Activated CD8-positive, alpha-beta memory T cell treated with anti-CD3 and anti-CD28 coated beads for 1 hour (primary cell): ENCODE data around the gene CHST2.
"Not testable (repeated sequence)": the region's sequence is repeated elsewhere in the genome, so short reads cannot be mapped to it uniquely, and the experiment has no call there.

Experiments
- DNase-seq, 2 donors: peaks; one replicate each; pipeline ENCODE4 v3.0.0-alpha.2; 2020; ENCODE audit warnings: low read depth in 1 of 2; ENCODE audit errors: extremely low read depth in 1 of 2

CHST2 gene

DNA sequence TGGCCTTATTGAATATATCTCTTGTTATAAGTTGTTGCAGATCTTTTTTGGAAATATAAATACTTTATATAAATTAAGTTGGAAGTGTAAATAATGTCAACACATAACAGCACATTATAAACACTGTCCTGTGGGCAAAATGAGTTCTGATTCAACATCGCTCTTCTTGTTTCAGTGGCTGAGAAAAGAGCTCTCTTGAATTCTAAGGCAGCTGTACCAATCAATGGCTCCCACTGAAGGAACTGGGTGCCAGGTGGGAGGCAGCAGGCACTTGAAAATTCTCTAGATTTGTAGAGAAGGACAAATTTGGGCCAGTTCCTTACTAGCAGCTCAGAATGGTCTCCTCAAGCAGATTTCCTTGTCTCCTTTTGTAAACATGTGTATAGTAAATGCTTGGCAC lies 45.6 kb downstream of the CHST2 start:
- no peak for DNase-seq

DNA sequence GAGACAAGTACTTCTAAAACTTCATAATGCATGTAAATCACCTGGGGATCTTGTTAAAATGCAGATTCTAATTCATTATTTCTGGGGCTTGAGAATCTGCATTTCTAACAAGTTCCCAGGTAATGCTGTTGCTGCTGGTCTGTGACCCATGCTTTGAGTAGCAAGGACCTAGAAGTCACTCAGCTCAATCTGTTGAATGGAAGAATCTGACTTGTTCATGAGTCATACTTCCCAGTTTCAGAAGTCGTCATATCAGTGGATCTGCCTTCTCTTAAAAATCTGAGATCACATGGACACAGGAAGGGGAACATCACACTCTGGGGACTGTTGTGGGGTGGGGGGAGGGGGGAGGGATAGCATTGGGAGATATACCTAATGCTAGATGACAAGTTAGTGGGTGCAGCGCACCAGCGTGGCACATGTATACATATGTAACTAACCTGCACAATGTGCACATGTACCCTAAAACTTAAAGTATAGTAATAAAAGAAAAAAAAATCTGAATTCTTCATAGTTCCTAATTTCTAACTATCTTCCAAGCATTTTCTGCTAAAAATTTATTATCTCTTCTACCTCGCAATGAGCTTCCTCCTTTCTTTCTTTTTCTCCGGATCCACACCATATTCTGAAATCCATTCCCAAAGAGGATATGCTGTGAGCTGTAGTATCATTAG lies 46.2 kb downstream of the CHST2 start:
- not testable (repeated sequence) for DNase-seq

- no peak for DNase-seq
These were observed 46.8 kb downstream of the CHST2 start for GRCh38 chr3:143166376-143166775.

DNA sequence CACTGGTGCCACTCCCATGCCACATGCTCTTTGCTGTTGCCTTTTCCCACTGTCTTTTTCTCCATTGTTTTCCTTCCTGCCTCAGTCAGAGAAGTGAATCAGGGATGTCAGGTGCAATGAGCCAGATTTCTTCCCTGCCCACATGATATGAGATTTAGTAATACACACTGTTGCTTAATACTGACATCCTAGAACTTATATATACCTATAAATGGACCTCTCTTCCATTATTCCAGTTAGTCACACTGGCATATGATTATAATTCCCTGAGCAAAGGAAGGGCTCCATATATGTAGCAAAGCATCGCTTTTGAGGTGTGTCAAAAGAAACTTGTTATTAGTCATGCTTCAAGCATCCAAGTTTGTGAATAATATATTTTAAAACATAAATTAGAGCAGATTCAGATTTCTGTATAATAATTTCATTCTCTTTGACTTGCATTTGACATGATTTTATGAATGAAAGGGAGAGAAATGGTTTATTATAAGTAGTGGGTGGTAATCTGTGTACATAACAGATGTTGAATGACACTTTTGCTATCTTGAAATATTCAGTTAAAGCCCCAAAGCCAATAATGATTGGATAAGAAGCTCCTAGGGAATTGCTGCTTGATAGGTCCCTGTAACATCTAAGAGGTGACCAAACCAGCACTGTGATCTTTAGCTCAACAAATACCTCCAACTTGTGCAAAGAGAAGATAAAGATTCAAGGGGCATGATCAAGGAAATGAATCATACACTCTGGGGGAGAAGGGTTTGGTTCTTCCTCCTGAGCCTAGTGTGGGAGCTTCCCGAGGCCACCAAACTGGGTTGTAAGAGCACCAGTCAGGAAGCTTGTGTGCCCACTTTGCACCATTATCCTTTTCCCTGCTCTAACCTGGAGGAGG lies 48.6 kb downstream of the CHST2 start:
- no peak for DNase-seq

DNA sequence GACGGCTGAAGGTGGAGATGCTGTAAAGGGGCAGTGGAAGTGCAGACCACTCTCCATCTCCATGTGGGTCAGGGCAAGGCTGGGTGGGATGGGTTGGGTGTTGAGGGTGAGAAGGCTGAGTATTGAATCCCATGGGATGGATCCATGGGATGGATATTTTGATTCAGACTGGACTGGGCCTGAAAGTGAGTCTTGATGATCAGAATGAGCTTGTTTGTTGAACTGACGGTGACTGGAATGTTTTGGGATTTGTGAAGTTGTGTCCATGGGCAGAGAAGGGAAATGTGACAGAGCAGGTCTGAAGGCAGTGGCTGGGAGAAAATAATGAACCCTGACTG lies 49.3 kb downstream of the CHST2 start:
- no peak for DNase-seq

DNA sequence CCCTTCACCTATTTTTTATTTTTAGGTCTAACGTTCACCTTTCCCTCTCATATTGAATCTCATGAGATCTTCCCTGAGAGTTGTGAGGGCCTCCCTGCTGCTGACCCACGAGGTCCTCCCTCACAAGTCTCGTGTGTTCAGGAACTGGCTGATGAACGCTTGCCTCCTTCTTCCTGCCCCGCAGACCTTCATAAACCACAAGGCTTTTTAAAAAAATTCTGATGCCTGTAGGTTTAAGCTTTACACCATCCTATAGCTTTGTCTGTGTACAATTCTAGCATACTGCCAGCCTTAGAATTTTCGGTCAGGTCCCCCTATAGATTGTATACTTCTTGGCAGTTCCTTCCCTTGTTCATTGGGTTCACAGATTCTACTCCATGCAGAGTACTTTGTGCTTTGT lies 50.5 kb downstream of the CHST2 start:
- no peak for DNase-seq

- no peak for DNase-seq
These were observed 51.1 kb downstream of the CHST2 start for GRCh38 chr3:143170676-143171075.

DNA sequence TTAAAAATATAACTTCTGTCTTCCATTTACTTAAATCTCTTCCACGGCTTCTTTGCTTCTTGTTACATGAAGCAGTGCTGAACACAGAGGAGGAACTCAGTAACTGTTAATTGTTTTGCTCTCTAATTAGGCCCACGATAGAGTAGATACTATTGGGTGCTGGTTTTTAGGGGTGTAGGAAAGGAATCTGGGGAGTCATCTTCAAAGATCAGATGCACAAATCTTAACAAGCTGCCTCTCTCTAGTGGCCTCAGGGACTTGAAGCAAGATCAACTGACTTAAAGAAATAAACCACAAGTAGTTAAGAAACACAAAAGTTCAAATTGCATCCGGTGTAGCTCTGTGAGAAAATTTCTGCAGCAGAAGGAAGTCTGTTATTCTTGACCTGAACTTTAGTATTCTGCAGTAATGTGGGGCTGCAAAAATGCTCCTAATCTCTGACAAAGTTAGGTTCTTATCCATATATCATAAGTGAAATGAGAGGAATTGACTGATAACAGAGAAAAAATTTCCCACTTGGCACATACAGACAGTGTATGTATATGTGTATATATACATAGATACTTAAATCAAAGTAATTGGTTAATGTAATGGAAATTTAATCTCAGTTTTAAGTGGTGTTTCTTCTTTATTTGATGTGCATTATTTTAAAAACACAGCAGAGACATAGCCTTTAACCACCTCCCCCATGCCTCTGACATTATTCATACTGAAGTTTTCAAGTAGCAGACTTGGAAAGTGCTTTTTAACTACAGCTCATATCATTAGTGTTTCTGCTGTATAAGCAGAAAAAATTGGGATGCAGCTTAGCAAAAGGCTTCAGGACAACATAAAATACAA lies 51.8 kb downstream of the CHST2 start:
- DNase-seq: no peak

DNA sequence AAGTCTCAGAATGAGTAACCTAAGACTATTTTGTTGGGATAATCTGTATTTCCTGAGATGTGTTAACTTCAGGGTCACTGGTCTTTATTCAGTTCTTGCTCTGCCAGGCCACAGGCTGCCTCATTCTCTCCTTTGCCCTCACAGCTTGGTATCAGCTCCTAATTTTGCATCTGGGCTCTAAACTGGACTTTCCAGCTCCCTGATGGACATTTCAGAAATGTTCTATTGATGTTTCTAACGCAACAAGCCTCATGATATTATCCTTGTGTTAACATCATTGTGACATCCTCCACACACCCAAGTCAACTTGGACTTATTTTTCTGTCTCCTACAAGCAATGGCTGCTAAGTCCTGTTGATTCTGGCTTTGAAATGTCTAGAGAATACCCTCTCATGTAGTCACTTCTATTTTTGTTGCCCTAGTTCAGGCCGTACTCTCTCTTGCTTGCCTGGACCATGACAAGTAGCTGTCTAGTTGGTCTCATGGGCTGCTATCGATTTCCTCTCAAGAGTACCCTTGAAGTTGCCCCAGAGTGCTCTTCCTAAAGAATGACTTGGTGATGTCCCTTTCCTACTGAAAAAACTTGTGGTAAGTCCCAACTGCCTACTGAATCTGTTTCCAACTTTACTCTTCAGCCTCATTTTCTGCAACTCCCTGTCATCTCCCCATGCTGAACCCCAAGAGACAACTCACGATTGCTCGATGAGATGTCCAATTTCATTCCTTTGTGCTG lies 52.7 kb downstream of the CHST2 start:
- DNase-seq: no peak

GRCh38 chr3:143172795-143173145 lies 53.2 kb downstream of the CHST2 start:
- no peak for DNase-seq

GRCh38 chr3:143173242-143173641 lies 53.7 kb downstream of the CHST2 start:
- DNase-seq: no peak
